SU-DHL-6 (cell line): ENCODE data around the gene ISG20.

ENCODE experiments used
- H2AFZ ChIP-seq: fragments of 200-600 bp; sonication (generic); 2 replicates; pipeline ENCODE4 v1.6.1; 2014; ENCODE audit warnings: low read depth, mild to moderate bottlenecking, moderate library complexity, mixed read lengths, antibody characterized with exemption, low read length; ENCODE audit not compliant: severe bottlenecking
- H3F3A ChIP-seq: fragments of 200-600 bp; shearing (Covaris generic); 2 replicates; pipeline ENCODE4 v1.6.0; 2016; ENCODE audit warnings: antibody characterized with exemption, mild to moderate bottlenecking; ENCODE audit not compliant: insufficient read depth
- H3K27ac ChIP-seq: fragments of 200-600 bp; sonication (generic); 2 replicates; pipeline ENCODE4 v1.5.1; 2016; ENCODE audit warnings: low read depth, mild to moderate bottlenecking, low read length, moderate library complexity, mixed read lengths
- H3K27me3 ChIP-seq: fragments of 200-600 bp; sonication (generic), shearing (Covaris generic); 2 replicates; pipeline ENCODE4 v1.6.0; 2014; ENCODE audit warnings: mild to moderate bottlenecking, low read length
- H3K36me3 ChIP-seq: fragments of 200-600 bp; sonication (generic); 2 replicates; pipeline ENCODE4 v1.6.1; 2014; ENCODE audit warnings: mild to moderate bottlenecking, low read length, mixed read lengths
- H3K4me2 ChIP-seq: fragments of 300-600, 200-600 bp; shearing (Covaris generic), sonication (generic); 2 replicates; pipeline ENCODE4 v1.6.0; 2014; ENCODE audit warnings: low read length, low read depth, mild to moderate bottlenecking; ENCODE audit not compliant: poor library complexity, severe bottlenecking
- H3K4me3 ChIP-seq: fragments of 200-600 bp; sonication (generic); 2 replicates; pipeline ENCODE4 v1.5.1; 2014; ENCODE audit warnings: antibody characterized with exemption, low read length, mild to moderate bottlenecking, mixed read lengths; ENCODE audit not compliant: insufficient read depth, poor library complexity, severe bottlenecking
- H3K79me2 ChIP-seq: fragments of 200-600 bp; sonication (generic); 2 replicates; pipeline ENCODE4 v1.6.1; 2014; ENCODE audit warnings: mild to moderate bottlenecking, low read length, moderate library complexity; ENCODE audit not compliant: insufficient read depth
- H3K9ac ChIP-seq: fragments of 200-600 bp; sonication (generic); 2 replicates; pipeline ENCODE4 v1.7.0; 2014; ENCODE audit warnings: mild to moderate bottlenecking, low read length
- H3K9me2 ChIP-seq: fragments of 200-600 bp; sonication (generic); replicated peaks from 2 replicates; pipeline ENCODE4 v1.6.1; 2014; ENCODE audit warnings: low read length; ENCODE audit not compliant: insufficient read depth
- H3K9me3 ChIP-seq: fragments of 200-600 bp; sonication (generic); 2 replicates; pipeline ENCODE4 v1.6.1; 2014; ENCODE audit warnings: low read length, mixed read lengths; ENCODE audit not compliant: insufficient read depth
- H4K20me1 ChIP-seq: fragments of 200-600 bp; sonication (generic); 2 replicates; pipeline ENCODE4 v1.6.1; 2014; ENCODE audit warnings: low read depth, mild to moderate bottlenecking, antibody characterized with exemption, low read length, moderate library complexity, mixed read lengths
- CTCF ChIP-seq: fragments of 200-600 bp; sonication (generic); IDR thresholded peaks from one replicate; pipeline ENCODE4 v1.5.1; 2017; ENCODE audit warnings: antibody characterized with exemption, mild to moderate bottlenecking, low read length, moderate library complexity; ENCODE audit not compliant: insufficient read depth, poor library complexity, severe bottlenecking
- EZH2phosphoT487 ChIP-seq: fragments of 200-600 bp; sonication (generic), shearing (Covaris generic); conservative IDR thresholded peaks from 2 replicates; pipeline ENCODE4 v1.6.1; 2018; ENCODE audit warnings: mild to moderate bottlenecking, antibody characterized with exemption, low read length, moderate library complexity, mixed read lengths

Gene ISG20

GRCh38 chr15:88686166-88686565 lies 47.4 kb downstream of the ISG20 start:
- no peak overlapping the region for H3K4me3 ChIP-seq
- no peaks in the 10 kb centered on the region for H3K9me2 ChIP-seq
- no peaks in the 10 kb centered on the region for H3K36me3 ChIP-seq
- no peak overlapping the region for H3K9ac ChIP-seq
- no peaks in the 10 kb centered on the region for H3F3A ChIP-seq
- no peaks in the 10 kb centered on the region for H3K9me3 ChIP-seq
- TF ChIP-seq CTCF (no peak), EZH2phosphoT487 (no peak)
- H3K27me3 ChIP-seq = no peaks in the 10 kb centered on the region; the same call in 1 of the 2 replicates
- H3K79me2 ChIP-seq = no peaks in the 10 kb centered on the region
- H3K4me2 ChIP-seq = no peak overlapping the region
- H4K20me1 ChIP-seq = no peaks in the 10 kb centered on the region
- H2AFZ ChIP-seq = no peak overlapping the region
- no peak overlapping the region for H3K27ac ChIP-seq

GRCh38 chr15:88688394-88688933 lies 49.6 kb downstream of the ISG20 start:
- Histone ChIP-seq H3K79me2 (no peaks in the 10 kb centered on the region), H3F3A (no peaks in the 10 kb centered on the region), H4K20me1 (no peaks in the 10 kb centered on the region), H3K9me2 (no peaks in the 10 kb centered on the region), H3K27me3 (no peaks in the 10 kb centered on the region; the same call in 1 of the 2 replicates), H2AFZ (no peak overlapping the region), H3K4me2 (no peak overlapping the region), H3K36me3 (no peaks in the 10 kb centered on the region), H3K9ac (no peak overlapping the region), H3K9me3 (no peaks in the 10 kb centered on the region), H3K27ac (no peak overlapping the region), H3K4me3 (no peak overlapping the region)
- TF ChIP-seq CTCF = no peak

- Histone ChIP-seq H3K4me3 (no peak overlapping the region), H3K9me3 (no peaks in the 10 kb centered on the region), H3F3A (no peaks in the 10 kb centered on the region), H3K27me3 (no peaks in the 10 kb centered on the region; the same call in 1 of the 2 replicates), H3K79me2 (no peaks in the 10 kb centered on the region), H4K20me1 (no peaks in the 10 kb centered on the region), H3K9ac (no peak overlapping the region), H2AFZ (no peak overlapping the region), H3K9me2 (no peaks in the 10 kb centered on the region), H3K4me2 (no peak overlapping the region), H3K27ac (no peak overlapping the region), H3K36me3 (no peaks in the 10 kb centered on the region)
- TF ChIP-seq CTCF (no peak), EZH2phosphoT487 (no peak)
These were observed 51.5 kb downstream of the ISG20 start for GRCh38 chr15:88690331-88690730.
